ENCODE measurements around the gene MEGF11.

Gene MEGF11

DNA sequence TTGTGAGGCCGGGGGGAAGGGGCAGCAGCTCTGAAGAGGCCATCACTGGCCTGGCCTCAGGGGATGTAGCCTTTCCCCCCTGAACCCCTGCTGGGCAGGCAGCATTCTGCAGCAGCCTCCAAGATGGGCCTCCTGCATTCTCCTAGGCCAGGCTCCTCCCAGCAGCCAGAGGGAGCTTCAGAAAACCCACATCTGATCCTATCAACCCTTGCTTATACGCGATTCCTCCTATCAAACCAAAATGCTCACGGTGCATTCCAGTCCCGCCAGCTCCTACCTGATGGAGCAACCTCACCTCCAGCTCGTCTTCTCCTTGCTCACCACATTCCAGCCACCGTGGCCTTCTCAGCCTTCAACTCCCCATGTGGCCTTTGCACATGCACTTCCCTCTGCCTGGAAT is 85.7 kb downstream of the MEGF11 start:
- DNase-seq: peak; percentile 31

DNA sequence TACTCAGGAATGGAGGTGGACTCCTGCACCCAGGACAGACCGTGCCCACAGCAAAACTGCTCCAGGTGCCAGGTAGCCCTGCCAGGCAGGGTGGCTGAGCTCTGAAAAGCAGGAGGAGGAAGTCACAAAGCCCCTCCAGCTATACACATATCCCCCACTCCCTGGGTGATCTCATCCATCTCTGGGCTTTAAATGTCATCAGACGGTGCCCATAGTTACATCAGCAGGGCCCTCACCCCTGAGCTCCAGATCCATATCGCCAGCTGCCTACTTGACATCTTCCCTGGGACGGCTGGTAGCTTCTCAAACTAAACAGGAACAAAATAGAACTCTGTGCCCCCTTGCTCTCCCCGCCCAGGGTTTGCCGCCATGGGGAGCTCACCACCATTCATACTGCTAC is 87.7 kb downstream of the MEGF11 start:
- peak; percentile 97 for DNase-seq

DNA sequence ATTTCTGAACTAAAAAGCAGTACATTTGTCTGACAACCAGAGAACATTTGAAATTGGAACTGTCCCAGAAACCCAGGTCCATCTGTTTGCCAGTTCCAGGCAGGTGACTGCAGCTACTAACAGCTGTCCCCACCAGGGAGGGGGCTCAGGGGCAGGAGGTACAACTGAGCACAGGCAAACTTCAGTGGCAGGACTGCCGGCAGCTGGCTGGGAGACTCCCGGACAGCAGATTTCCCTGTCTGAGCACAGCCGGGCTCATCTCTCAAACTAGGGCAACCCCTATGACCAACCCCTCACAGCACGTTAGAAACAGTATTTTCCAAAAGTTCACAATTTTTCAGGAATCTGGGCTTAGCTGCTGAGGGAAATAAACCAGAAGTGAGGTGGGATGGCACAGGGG is 88.8 kb downstream of the MEGF11 start:
- peak; percentile 98 for DNase-seq

DNA sequence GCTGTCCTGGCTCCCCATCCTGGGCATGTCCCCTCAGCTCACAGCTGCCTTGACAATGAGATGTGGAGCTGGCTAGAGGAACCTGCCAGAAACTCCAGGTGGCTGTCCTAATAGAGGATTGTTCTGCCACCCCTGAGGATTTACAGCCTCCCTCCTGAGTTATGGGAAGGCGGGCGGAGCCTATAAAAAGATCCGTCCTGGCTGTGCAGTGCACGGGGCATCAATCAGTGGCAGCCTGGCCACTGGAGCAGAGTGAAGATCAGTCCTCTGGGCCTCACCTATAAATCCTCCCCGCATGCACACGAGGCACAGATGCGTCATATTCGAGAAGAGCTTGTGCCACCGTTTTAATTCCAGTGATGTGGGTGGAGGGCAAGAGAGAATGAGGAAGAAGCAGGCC is 90.0 kb downstream of the MEGF11 start:
- peak; percentile 95 for DNase-seq

DNA sequence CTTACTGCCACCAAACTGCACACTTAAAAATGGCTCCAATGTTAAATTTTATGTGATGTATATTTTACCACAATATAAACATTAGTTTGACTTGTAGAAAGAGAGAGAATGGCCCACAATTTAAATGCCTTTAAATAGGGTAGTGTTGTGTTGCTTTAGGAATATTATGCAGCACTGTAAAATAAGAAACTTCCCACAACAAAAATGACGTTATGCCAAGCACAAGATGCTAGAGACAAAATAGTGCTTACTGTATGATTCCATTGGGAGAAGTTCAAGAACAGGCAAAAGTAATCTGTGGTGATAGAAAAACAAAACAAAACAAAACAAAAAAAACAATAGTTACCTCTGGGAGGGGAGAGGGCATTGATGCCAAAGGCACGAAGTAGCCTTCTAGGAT is 91.3 kb downstream of the MEGF11 start:
- no peak for DNase-seq

DNA sequence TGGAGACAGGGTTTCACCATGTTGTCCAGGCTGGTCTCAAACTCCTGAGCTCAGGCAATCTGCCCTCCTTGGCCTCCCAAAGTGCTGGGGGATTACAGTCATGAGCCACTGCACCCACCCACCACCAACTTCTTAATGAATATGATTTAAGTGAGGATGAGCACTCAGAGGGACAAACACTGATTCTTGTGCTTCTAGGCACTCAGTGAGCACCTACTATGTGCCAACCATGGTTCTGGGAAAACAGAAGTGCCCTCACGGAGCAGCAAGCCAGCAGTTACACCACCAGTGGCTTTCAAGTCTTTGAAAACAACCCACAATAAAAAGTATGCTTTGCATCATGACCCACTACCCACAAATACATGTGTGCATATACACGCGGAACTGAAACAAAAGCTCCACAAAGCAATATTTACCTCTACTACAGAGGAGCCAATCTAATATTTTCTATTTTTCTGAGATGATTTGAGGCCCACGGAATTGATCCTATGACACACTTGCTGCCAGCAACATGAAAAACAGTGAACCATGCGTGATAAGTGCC is 91.9 kb downstream of the MEGF11 start:
- DNase-seq: no peak

DNA sequence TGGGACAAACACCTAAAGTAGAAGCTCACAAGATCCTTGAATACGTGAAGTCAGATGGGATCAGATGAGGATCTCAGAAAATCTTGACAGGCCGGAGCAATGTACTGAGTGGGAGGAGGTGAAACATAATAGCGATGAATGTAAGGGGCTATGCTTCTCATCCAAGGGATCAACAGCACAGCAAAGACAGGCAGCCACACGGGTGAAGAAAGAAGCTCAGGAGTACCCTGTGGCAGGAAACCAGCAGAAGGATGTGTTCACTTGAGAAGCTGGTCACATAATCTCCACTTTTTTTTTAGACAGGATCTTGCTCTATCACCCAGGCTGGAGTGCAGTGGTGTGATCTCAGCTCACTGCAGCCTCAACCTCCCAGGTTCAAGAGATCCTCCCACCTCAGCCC is 92.4 kb downstream of the MEGF11 start:
- peak; percentile 55 for DNase-seq

DNA sequence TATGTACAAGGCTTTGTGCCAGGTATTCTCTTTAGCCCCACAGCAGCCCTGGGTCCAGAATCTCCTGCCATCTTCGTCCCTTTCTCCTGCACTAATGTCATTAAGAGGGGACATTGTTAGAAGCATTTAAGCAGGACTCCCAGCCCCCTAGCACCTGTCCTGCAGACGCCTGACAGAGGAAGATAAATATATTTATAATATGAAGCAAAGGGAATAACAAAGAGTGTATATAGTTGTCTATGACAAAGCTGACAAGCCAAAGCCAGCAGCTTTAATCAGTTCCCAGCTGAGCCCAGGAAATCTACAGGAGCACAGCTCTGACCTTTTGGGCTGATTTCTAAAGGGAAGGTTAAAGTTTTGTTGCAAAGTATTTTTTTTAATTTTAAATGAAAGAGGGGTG is 96.0 kb downstream of the MEGF11 start:
- peak; percentile 68 for DNase-seq

DNA sequence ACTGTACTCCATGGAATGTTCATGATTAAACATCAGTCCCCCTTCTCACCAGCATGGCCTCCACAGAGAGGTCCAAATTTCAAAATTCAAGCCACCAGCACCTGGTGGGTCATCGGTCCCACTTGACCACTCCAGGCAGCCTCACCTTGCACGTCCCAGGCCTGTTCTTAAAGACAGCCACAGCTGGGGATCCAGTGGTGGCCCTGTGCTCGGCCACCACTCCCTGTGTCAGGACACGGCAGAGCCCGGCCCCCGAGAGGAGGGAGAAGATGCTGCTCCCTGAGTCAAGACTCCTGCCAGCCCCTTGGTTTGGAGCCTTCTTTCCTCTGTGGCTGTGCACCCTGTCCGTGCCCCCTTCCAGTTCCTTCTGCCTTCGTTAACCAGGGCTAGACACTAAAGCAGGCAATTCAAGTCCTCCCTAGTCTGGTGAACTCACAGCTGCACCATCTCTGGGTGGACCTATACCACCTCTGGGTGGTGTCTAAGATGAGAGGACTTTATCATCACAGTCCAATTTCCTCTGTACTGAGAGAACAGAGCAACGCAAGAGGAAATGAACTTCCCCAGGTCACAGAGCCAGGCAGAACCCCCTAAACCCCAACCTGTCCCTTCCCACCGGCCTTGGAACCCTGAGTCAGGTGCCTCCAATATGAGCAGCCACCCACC is 97.1 kb downstream of the MEGF11 start:
- no peak for DNase-seq

DNA sequence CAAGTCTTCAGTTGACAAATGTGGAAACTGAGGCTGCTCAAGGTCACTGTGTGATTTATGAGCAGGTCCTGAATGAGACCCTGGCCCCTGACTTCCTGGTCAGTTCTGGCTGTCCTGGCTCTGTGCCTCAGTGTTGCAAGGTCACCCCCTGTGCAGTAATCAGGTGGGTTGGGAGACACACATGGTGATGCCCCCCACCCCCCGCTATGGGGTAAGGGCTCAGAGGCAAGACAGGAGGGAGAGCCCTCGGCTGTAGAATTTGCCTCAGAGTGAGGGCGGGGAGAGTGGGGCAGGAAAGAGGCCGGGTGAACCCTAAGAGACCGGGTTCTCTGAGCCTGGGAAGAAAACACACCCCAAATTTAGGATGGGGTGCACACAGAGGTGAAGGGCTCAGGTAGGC is 98.5 kb downstream of the MEGF11 start:
- peak; percentile 88 for DNase-seq

DNA sequence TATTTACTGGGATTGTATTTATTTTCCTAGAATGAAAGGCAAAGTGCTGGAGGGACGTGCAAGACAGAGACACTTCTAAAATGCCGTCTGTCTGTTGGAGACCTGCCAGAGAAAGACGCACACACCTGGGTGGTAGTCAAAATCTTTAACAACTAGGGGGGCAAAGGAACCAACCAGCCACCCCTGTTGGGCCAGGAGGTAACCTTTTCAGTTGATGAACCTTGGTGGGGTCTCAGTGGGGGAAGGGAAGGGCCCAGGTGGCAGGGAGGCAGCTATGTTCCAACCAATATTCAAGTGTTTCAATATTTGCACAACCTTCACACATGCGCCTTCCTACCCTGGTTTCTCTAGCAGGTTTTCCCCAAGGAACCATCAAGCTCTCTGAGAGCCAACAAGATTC is 99.0 kb downstream of the MEGF11 start:
- DNase-seq: peak; percentile 99

DNA sequence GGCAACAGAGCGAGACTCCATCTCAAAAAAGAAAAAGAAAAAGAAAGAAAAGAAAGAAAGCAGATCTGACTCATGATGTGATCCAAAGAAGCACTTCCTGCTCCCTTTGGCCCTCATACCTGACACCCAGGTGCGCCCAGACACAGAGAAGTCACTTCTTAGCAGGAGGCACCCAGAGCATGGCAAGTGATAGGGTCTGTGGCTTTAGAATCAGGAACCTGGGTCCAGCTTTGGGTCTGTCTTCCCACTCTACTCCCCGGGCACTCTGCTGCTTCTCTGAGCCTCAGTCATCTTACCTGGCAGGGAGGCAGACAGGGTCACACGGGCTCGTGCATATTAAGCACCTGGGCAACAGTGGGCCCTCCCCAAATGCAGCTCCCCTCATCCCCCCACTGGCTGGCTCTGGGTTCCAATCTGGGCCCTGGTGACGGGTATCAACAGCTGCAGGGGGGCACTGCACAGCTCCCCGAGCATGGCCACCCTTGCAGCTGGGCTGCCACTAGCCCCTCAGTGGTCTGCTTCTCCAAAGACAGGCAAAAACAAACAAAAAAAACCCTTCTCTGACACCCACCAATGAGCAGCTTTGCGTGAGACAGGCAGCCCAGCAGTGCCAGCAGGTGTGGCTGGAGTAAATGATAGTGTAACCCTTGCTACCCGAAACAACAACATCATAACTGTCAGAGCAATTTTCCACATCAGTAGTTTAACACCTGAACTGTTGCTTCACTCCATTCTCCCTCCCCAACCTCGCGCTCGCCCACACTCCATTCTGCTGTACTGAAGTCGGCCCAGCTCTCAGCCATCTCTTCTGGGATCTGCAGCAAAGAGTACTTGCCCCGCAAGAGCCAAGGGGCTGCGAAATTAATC is 99.8 kb downstream of the MEGF11 start:
- peak; percentile 99 for DNase-seq

DNA sequence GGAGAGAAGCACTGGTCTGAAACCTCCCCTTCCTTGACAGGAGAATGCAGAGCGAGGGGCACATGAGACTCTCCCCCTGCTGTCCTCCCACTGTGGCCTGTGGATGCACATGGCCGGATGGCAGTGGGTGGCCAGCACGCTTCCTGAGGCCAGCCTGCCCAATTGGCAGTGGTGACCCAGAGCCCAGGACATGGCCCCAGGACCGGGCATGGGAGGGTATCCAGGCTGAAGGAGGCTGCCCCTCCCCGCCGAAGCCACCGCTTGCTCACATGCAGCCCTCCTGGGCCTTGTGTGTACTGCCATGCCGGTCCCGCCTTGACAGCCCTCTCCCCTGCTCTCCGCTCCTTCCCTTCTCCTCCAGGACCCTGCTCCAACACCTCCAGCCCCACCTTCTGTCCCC is 100.9 kb downstream of the MEGF11 start:
- DNase-seq: no peak

DNA sequence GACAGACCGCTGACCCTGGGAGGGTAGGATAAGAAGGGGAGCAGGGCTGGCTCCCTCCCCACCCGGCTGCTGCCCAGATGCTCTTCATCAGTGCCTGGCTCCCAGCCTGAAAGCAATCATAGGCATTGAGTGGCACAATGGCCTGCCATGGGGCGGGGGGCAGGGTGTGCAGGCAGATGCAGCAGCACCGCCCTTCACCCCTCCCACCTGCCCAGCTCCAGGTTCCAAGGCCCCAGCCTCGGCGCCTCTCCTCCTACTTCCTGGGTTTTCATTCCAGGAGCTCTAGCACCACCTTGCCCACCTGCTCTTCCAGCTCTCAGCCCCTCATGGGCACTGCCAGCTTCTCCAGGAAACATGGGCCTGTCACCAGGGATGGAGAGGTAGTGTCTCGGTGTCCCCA is 101.7 kb downstream of the MEGF11 start:
- DNase-seq: peak; percentile 99

DNA sequence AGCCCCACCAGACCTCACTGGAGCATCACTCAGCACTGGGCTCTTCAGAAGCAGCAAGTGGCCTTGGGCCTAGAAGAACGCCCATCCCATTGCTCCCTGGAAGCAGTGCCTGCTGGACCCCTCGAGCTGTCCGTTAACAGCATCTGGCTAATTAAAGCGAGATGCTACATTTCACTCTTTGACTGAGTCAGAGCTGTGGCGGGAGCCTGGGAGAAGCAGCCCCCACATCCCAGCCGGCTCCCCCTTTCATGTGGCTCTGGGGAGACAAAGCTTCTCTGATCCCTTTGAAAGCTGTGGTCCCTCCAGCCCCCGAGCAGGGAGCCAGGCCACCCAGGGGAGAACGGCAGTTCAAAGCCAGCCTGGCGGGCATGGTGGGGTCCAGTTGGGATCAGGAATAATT is 103.7 kb downstream of the MEGF11 start:
- no peak for DNase-seq

DNA sequence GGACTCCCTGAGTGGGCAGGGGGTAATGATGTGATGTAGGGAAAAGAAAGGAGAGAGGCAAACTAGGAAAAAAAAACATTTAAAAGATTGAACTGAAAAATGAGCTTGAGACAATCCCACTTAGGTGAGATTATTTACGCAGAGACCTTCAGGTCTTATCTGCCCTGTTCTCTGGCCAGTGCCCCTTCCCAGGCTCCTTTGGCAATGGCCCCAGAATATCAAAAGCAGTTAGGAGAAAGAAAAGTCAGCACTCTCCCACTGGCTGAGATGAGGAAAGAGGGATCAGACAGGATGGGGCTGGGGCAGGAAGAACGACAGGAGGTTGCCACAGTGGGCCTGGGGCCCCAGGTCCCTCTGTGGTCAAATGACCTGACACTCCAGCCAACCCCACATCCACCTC is 105.4 kb downstream of the MEGF11 start:
- peak; percentile 47 for DNase-seq

DNA sequence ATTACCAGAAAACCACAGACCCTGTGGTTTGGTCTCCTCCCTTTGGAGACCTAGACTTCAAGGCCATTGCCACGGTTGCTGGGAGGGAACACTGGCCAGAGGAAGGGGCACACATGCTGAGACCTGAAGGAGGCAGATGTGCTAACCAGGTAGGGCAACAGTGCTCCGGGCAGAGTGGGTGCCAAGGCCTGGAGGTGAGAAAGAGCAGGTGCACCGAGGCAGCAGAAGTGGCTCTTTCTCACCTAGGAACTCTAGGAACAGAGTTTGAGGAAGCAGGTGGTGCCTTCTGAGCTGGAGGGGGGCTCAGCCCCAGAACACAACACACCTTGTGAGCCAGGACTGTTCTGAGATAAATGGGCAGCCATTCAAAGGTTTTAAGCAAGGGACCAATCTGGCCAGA is 106.1 kb downstream of the MEGF11 start:
- DNase-seq: peak; percentile 32

DNA sequence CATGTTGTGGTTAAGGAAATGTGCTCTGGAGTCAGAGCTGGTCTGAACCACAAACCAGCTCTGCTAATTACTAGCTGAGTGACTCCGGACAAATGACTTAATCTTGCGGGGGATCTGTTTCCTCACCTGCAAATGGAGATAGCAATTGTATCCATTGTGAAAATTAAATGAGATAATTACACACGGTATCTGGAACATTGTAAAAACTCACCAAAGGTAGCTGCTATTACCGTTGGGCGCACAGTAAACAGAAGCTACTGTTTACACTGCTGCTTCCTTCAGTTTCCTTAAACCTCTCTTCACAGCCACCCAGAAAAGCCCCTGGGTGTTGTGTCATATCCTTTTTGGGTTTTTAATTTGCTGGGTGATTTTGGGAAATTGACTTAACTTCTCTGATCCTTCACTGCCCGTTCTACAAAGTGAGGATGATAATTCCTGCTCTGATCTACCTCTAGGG is 107.8 kb downstream of the MEGF11 start:
- DNase-seq: peak; percentile 100

DNA sequence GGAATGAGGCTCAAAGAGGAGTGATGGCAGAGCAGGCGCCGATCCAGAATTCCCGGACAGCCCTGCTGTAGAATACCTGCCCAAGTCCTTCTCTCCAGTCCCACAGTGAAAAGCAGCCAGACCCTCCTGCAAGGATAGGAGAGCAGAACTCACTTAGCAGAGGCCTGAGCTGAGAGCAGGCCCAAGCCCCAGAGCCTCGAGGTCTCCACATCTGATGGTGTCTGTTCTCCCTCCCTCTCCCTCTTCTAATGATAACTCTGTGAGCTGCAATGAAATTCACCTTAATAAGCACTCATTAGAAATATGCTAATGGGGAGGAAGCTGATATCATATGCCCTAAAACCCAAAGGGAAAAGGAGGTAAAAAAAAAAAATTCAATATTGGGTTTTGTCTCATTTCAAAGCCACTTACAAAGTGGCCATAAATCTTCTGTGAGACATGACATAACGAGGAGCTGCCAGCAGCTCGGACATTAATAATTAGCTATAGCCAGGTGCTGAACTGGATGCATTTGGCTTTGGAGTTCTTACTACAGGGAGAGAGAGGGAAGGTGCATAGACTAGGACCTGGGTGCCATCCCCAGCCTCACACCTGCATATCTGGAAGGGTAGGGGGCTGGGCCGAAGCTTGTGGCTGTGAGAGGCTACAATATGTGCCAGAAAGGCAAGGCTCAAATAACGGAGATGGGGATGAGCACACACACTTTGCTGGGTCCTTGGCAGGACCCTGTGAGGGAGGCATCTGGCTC is 108.4 kb downstream of the MEGF11 start:
- DNase-seq: peak; percentile 94

DNA sequence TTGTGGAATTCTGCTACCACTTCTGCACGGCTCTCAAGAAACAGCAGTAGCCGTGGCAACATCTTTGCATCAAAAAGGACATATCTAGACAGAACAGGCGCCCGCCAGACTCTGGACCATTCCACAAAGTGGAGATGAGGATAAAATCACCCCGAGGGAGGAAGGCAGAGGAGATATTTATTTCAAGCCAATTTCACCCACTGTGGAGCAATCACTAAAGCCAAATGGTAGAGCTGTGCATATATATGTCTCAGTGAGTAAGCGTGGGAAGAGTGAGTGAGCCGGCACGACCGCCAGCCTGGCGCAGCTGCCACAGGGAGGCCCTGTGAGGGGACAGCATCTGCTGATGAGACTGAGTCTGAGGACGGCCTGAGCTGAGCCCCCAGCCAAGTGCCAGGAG is 111.3 kb downstream of the MEGF11 start:
- no peak for DNase-seq

DNA sequence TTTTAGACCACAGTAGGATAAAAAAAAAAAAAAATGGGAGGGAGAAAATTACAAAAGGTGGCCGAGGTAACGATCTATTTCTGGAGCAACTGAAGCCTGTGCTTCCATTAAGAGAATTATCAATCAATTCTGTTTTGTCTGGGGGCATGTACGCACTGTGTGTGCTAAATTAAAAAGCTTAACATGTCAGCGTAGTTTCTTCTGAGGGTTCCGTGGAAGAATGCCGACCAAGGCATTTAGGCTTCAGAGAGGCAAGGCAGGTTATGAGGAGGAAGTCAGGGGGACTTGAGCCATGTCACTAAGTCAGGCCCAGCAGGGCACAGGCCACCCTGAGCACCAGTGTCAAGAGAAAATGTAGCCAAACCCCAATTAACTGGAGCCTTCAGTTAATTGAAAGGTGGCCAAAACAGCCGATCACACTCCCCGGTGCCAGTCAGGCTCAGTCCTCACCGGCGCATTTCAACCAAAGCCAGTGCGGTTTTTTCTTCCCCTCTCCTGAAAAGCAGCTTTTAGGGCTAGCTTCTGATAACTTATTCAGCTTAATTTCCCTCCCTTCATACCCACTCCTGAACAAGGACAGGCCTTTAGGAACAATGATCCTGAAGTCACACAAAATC is 113.9 kb downstream of the MEGF11 start:
- DNase-seq: peak; percentile 71

DNA sequence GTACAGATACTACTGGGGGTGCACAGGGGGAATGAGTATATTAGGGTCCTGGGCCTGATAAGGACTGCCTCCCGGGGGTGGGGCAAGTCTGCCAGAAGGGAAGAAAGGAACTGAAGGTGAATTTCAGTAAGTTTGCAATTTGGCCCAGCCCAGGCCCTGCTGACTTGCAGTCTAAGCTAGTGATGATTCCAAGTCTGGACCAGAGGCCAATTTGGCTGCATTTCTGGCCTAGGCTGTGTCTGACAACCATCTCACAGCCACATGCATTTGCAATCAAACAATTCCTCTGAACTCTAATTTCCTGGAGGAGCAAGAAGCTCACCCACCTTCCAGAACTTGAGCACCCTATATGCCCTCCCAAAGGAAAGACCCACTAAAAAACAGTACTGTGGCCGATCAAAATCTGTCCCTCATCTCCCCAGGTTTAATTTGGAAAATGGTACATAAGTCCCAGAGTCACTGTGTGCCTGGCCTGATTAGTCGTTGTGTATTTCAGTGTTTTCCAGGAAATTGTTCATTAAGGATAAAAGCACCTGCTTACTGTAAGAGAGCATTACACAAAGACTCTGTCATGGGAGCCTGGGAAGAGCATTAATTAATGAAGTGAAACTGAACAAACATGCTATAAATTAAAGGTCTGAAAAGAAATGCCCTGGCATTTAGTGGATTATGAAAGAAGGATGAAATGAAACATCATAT is 114.5 kb downstream of the MEGF11 start:
- peak; percentile 86 for DNase-seq

Data from NCI-H69 (cell line).